Measurements from ENCODE around the gene DUOXA2.
A peak's percentile ranks its signal among the peaks of the same experiment; 100 is the strongest.
"Not testable (repeated sequence)": the region's sequence is repeated elsewhere in the genome, so short reads cannot be mapped to it uniquely, and the experiment has no call there.

Gene DUOXA2

GRCh38 chr15:45114076-45114750, at the start of gene DUOXA2, which contains the start of gene DUOX2:
Gene DUOXA2, plus strand, starts transcription at chr15:45114326. Its CDS starts 280 bp downstream, at chr15:45114606.
Gene DUOX2, minus strand, starts transcription at chr15:45114172. Its CDS starts 761 bp downstream, at chr15:45113411.
- DNase-seq (ENCODE audit: low spot score), result no peak

DNA sequence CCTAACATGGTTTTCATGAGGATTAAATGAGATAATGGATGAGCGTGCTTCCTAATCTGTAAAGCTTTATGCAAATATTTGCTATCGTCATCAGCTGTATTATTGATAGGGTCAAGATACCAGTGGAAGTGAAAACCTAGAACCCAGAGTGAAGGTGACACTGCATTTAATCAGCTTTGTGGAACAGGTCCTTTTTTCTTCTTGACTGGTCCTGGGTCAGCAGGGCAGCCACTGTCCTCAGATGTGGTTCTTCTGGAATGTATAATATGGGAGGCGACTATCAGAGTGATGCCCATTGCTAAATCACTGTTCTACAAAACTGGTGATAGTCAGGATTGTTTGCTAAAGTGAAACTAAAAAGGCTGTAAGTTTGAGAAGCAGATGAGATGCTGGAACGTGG, 49.7 kb upstream of the DUOXA2 start:
- no peak for DNase-seq (ENCODE audit: low spot score)

- DNase-seq (ENCODE audit: low spot score), result not testable (repeated sequence)
Measured at GRCh38 chr15:45069942-45070360, 44.2 kb upstream of the DUOXA2 start.

DNA sequence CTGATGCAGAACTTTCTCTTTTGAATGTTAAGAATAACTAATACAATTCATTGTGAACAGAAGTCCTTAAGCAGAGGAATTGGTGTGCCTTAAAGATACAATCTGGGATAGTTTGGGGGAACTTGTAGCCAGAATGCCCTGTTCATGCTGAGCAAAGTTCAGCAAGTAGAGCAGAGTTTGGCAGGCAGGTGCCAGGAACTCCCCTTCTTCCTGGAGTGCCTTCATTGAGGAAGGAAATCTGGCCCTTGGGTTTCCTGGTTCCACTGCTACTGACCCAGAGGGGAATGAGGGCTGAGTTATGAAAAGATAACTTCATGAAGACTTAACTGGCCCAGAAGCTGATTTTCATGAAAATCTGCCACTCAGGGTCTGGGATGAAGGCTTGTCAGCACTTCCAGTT, 40.5 kb upstream of the DUOXA2 start:
- not testable (repeated sequence) for DNase-seq (ENCODE audit: low spot score)

- DNase-seq (ENCODE audit: low spot score), result not testable (repeated sequence)
Measured at GRCh38 chr15:45075440-45076320, 38.4 kb upstream of the DUOXA2 start.

GRCh38 chr15:45077391-45077790, 36.7 kb upstream of the DUOXA2 start:
- not testable (repeated sequence) for DNase-seq (ENCODE audit: low spot score)

DNA sequence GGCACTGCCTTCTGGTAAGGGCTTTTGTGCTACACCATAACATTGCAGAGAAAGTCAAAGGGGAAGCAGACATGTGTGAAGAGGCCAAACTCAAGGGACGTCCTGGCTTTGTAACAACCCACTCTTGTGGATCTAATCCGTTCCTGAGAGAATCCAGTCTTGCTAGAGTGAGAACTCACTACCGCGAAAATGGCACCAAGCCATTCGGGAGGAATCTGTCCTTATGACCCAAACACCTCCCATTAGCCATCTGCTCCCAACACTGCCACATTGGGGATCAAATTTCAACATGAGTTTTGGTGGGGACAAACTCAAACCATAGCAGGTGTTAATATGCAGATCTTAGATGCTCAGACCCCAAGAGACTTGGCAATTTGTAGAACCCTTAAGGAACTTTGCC, 34.9 kb upstream of the DUOXA2 start:
- not testable (repeated sequence) for DNase-seq (ENCODE audit: low spot score)

- not testable (repeated sequence) for DNase-seq (ENCODE audit: low spot score)
Measured at GRCh38 chr15:45079628-45080246, 34.4 kb upstream of the DUOXA2 start.

GRCh38 chr15:45080593-45080992, 33.5 kb upstream of the DUOXA2 start:
- DNase-seq (ENCODE audit: low spot score), result not testable (repeated sequence)

DNA sequence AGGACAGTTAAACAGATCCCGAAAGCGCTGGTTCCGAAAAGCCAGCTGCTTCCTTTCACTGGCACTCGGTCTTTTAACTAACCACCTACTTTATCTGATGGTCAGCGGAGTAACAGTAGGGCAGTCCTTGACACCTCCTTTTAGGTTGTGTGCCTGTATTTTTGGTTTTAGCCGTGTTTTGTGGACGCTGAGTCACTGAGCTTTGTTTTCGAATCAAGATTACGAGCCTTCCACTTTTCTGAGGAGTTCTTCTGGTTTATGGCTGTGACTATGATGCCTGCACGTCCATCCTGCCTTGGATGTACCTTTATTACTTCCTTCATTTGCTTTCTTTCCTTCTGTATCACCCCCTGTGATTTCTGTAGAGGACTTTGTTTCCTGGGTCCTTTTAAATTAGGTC, 31.7 kb upstream of the DUOXA2 start:
- not testable (repeated sequence) for DNase-seq (ENCODE audit: low spot score)

- DNase-seq (ENCODE audit: low spot score), result no peak
Measured at GRCh38 chr15:45083223-45083622, 30.9 kb upstream of the DUOXA2 start.

- DNase-seq (ENCODE audit: low spot score), result no peak
Measured at GRCh38 chr15:45084163-45084562, 30.0 kb upstream of the DUOXA2 start.

- peak; percentile 7 for DNase-seq (ENCODE audit: low spot score)
Measured at GRCh38 chr15:45087513-45087912, 26.6 kb upstream of the DUOXA2 start.

DNA sequence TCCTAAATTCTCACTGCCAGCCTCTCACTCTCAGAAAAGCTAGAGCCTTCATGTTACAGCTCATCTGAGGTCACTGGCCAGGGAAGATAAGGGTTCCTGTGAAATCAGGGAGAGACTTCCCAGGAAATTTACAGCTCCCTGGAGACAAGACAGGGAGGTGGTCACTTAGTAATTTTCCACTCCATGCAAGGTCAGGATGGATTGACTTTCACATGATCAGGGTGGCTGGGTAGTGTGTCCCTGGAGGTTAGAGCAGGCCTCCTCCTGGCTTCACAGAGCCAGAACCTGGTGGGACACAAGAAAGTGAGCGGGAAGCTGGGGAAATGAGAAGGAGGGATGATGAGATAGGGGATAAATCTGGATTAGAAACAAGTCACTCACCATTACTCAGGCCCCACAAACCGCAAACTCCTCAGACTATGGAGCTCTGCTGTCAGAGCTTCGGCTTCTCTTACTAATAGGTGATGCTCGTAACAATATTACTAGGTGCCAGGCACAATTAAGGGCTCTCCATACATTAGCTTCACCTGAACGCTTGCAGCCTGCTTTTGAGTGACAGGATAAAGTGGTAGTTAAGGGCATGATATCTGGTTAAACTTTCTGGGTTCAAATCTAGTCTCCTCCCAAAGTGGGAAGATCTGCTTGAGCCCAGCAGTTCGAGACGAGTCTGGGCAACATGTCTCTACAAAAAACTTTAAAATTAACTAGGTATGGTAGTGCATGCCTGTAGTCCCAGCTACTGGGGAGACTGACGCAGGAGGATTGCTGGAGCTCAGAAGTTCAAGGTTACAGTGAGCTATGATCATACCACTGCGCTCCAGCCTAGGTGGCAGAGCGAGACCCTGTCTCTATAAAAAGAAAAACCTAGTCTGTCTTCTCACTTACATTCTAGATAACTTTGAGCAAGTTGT, 25.1 kb upstream of the DUOXA2 start:
- DNase-seq (ENCODE audit: low spot score), result peak; percentile 3

- no peak for DNase-seq (ENCODE audit: low spot score)
Measured at GRCh38 chr15:45089712-45090373, 24.3 kb upstream of the DUOXA2 start.

DNA sequence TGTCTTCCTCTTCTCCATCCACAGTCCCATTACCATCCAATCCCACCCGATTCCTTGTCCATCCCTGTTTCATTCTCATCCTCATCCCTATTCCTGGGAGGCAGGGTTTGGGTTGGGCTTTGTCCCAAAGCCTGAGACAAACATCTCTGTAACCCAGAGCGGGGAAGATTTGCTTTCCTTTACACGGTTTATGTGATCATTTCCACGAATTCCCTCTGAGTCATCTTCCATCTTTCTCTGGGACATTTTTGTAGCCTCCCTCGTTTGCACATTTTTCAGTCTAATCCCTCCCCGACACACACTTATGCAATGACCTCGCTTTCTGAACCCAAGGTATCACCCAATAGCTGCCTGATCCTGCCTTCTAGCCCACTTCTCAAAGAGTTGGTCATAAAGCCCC, 23.0 kb upstream of the DUOXA2 start:
- DNase-seq (ENCODE audit: low spot score), result no peak

- no peak for DNase-seq (ENCODE audit: low spot score)
Measured at GRCh38 chr15:45091576-45091975, 22.6 kb upstream of the DUOXA2 start.

DNA sequence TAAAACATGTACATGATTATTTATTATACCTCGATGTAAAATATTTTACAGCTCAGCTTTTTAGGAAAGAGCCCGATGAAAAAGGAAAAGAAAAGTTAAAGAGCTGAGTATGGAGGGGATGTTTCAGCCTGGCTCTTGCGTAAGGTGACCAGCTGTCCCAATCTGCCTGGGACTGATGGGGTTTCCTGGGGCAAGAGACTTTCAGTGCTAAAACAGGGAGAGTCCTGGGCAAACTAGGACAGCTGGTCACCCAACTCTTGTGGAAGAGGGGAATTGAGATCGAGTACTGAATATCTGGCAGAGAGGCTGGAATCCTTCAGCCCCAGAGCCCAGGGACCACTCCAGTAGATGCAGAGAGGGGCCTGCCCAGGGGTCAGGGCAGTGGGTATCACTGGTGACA, 21.1 kb upstream of the DUOXA2 start:
- DNase-seq (ENCODE audit: low spot score), result no peak

DNA sequence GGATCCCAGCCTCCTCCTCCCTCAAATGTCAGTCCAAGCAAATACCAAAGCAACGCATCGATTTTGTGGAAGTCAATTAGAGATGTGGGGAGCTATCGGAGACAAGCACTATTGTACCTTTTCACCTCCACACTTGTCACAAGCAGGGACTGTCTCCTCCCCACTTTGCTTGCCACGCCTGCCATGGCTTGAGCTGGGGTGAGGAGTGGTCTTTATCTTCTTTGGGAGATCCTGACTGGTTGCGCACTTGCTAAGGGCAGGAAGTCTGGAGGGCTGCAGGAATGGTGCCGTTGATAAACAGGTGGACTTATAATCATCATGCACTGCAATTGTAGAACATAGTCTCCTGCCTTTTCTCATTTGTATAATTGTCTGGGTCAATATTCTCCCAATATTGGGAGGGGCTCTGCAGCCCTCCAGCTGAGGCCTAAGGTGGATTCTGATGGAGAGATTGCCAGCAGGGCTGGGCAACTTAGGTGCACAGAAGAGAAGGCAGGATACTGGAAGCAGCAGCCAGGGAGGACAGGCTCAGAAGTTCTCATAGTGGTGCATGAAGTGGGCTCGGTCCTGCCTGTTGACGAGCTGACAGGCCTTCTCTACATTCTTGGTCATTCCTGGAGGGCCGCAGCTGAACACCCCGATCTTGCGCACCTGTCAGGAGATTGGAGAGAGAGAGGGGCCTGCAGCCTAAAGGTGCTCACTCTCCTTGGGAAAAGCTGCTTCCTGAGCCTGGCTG, 20.3 kb upstream of the DUOXA2 start:
- DNase-seq (ENCODE audit: low spot score), result no peak

- DNase-seq (ENCODE audit: low spot score), result no peak
Measured at GRCh38 chr15:45094358-45094730, 19.8 kb upstream of the DUOXA2 start.
